Measurements from ENCODE around the gene UNG. TPM values are rescaled to one million over a fixed set of nuclear protein-coding genes. Genes with fewer than 3 reads are reported as not detected.

UNG gene
- total RNA-seq, 2 donors from 2014 or later, result 39.6 to 59.3 TPM

DNA sequence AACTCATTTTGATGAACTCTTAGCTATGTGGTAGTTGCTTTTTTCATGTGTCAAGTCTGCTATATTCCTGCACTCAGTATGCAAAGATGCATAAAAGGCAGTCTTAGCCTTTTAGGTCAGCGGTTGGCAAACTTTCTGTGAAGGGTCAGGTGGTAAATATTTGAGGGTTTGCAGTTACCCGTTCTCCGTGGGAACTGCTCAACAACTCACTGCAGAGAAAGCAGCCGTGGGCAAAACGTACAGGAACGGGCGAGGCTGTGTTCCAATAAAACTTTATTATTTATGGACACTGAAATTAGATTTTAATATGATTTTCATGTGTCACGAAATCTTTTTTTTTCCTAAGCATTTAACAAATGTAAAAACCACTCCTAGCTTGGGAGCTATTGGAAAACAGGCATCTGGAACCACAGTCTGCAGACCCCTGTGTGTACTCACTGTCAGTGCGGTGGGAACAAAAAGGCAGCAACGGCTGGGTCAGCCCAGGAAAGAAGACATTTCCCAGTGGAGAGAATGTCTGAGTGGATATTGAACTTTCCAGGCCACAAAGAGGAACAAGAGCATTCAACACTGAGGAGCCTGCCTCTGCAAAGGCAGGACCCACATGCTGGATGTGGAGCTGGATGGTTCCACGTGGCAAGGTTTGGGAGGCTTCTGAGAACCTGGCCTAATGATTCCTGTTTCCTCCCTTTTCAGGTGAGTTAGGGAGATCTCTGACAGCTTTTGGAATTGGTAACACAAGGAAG, 15.5 kb downstream of the UNG start:
- intact Hi-C loops (cut with DNase I), result loop anchor here (2.0 to 10.0 kb wide), 2 partner anchors 42 to 272 kb away; no protein-coding TSS in a partner anchor

DNA sequence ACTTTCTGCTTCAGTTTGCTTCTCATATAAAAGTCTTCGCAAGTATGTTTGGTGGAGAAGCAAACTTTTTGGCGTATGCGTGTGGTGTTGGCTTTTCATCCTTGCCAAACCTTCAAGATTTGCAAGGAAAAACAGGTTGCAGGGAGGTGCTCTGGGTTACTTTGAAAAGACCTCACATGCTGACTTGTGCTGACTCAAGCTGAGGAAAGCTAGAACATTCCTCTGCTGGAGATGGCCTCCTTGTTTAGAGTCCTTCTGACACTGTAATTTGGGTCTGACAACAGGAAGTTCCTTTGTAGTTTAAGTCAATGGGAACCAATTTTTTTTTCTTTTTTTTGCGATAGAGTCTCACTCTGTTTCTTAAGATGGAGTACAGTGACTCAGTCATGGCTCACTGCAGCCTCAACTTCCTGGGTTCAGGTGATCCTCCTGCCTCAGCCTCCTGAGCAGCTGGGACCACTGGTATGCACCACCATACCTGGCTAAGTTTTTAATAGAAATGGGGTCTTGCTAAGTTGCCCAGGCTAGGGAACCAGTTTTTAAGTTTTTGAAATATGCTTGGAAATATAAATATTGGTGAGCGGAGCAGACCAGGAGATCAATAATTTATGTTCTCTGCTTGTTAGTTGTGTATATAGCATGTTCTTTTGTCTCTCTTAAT, 16.4 kb downstream of the UNG start:
- no peaks in the 10 kb centered on the region for H3K9me3 ChIP-seq
- DNase-seq (ENCODE audit: low spot score), result no peak
- H3K27ac ChIP-seq, result peak overlapping the region; percentile 23 to 52
- no peaks in the 10 kb centered on the region for H3K36me3 ChIP-seq
- no peak overlapping the region for H3K4me3 ChIP-seq
- WGBS, result 49% methylated on average over 5 of the region's 5 CpGs
- peaks cover 16% of the 10 kb centered on the region for H3K4me1 ChIP-seq (replicated peaks)
- peak; percentile 21 for TF ChIP-seq POLR2AphosphoS5 (IDR thresholded peaks at IDR 0.05)
- TF ChIP-seq, protein P1, sequence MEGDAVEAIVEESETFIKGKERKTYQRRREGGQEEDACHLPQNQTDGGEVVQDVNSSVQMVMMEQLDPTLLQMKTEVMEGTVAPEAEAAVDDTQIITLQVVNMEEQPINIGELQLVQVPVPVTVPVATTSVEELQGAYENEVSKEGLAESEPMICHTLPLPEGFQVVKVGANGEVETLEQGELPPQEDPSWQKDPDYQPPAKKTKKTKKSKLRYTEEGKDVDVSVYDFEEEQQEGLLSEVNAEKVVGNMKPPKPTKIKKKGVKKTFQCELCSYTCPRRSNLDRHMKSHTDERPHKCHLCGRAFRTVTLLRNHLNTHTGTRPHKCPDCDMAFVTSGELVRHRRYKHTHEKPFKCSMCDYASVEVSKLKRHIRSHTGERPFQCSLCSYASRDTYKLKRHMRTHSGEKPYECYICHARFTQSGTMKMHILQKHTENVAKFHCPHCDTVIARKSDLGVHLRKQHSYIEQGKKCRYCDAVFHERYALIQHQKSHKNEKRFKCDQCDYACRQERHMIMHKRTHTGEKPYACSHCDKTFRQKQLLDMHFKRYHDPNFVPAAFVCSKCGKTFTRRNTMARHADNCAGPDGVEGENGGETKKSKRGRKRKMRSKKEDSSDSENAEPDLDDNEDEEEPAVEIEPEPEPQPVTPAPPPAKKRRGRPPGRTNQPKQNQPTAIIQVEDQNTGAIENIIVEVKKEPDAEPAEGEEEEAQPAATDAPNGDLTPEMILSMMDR (IDR thresholded peaks at IDR 0.05), result no peak
- no peaks in the 10 kb centered on the region for H3K27me3 ChIP-seq (replicated peaks; ENCODE audit: insufficient read depth)
- intact Hi-C loops (cut with DNase I), result loop anchor here (2.0 to 10.0 kb wide), 2 partner anchors 41 to 271 kb away; no protein-coding TSS in a partner anchor

More for the DNA sequence above, 15.5 kb downstream of the UNG start:
- DNase-seq (ENCODE audit: low spot score), result no peak
- H3K36me3 ChIP-seq, result no peaks in the 10 kb centered on the region
- peak overlapping the region; percentile 23 to 52 for H3K27ac ChIP-seq
- no peaks in the 10 kb centered on the region for H3K27me3 ChIP-seq (replicated peaks; ENCODE audit: insufficient read depth)
- peaks cover 16% of the 10 kb centered on the region for H3K4me1 ChIP-seq (replicated peaks)
- no peak for TF ChIP-seq POLR2A (IDR thresholded peaks at IDR 0.05)
- TF ChIP-seq, protein P1 (IDR thresholded peaks at IDR 0.05), result no peak
- no peak for TF ChIP-seq POLR2AphosphoS5 (IDR thresholded peaks at IDR 0.05)
- no peak overlapping the region for H3K4me3 ChIP-seq
- H3K9me3 ChIP-seq, result no peaks in the 10 kb centered on the region
- 60% methylated on average over 11 of the region's 11 CpGs for WGBS

DNA sequence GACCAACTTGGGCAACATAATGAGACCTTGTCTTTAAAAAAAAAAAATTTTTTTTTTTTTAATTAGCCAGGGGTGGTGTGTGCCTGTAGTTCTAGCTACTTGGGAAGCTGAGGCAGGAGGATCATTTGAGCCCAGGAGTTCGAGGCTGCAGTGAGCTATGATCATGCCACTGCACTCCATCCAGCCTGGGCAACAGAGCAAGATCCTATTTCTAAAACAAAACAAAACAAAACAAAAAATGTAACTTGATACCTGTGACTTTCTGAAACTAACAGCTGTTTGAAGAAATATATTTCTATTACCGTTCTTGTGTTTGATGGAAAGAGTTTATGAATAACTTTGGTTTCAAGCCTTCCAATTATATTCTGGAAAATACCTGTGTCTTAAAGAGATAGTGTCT, 17.2 kb downstream of the UNG start:
- intact Hi-C loops (cut with DNase I), result loop anchor here (10.0 kb wide), 1 partner anchor 270 kb away; no protein-coding TSS in a partner anchor
- Histone ChIP-seq H3K4me3 (no peak overlapping the region), H3K27me3 (replicated peaks; ENCODE audit: insufficient read depth) (no peaks in the 10 kb centered on the region), H3K27ac (peak overlapping the region; percentile 56 to 59), H3K9me3 (no peaks in the 10 kb centered on the region), H3K4me1 (replicated peaks) (peaks cover 16% of the 10 kb centered on the region), H3K36me3 (no peaks in the 10 kb centered on the region)
- no peak for TF ChIP-seq POLR2AphosphoS5 (IDR thresholded peaks at IDR 0.05)
- TF ChIP-seq, protein P1 (IDR thresholded peaks at IDR 0.05), result no peak
- no peak for DNase-seq (ENCODE audit: low spot score)
- WGBS, result 41% methylated on average over 2 of the region's 2 CpGs

DNA sequence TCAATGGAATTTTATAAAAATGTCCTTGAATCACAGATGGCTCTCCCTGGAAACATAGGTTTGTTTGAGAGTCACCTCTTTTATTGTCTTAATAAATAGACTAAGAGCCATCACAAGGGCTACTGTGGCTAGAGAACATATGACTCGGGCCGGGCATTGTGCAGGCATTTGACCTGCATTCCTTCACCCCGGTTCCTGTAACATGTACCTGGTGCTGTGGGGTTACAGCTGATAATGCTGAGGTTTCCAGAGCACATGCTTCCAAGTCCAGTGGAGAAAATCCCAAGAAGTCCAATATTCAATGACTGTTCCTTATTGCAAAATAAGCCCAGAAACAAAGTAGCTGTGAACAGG, 18.0 kb downstream of the UNG start:
- DNase-seq (ENCODE audit: low spot score), result no peak
- Histone ChIP-seq H3K4me1 (replicated peaks) (peaks cover 16% of the 10 kb centered on the region), H3K4me3 (no peak overlapping the region), H3K27ac (peak overlapping the region; percentile 56 to 59), H3K9me3 (no peaks in the 10 kb centered on the region), H3K36me3 (no peaks in the 10 kb centered on the region), H3K27me3 (replicated peaks; ENCODE audit: insufficient read depth) (no peaks in the 10 kb centered on the region)
- TF ChIP-seq POLR2AphosphoS5 (IDR thresholded peaks at IDR 0.05) (no peak), POLR2A (IDR thresholded peaks at IDR 0.05) (no peak)
- TF ChIP-seq, protein P1 (IDR thresholded peaks at IDR 0.05), result no peak
- 73% methylated on average over 3 of the region's 3 CpGs for WGBS
- intact Hi-C loops (cut with DNase I), result loop anchor here (10.0 kb wide), 1 partner anchor 269 kb away; no protein-coding TSS in a partner anchor
